HUDEP-2 (cell line): ENCODE results near the gene ARMC8.
A peak's percentile ranks its signal among the peaks of the same experiment; 100 is the strongest.

ENCODE experiments used
- DNase-seq, 76 experiments: peaks; one replicate each; lab custom pipeline; 2025; ENCODE audit not compliant: unreplicated experiment in 76 of 76; lab: John Stamatoyannopoulos, UW

Gene ARMC8

GRCh38 chr3:138241676-138242075 lies 54.6 kb downstream of the ARMC8 start:
- DNase-seq: peak in 38 of 76 experiments; percentile 2 to 80 (median 36)

- no peak for DNase-seq
Observed at GRCh38 chr3:138242466-138242865, 55.4 kb downstream of the ARMC8 start.

GRCh38 chr3:138245026-138245425 lies 57.9 kb downstream of the ARMC8 start:
- DNase-seq: no peak

- no peak for DNase-seq
Observed at GRCh38 chr3:138249636-138250035, 62.5 kb downstream of the ARMC8 start.

- no peak for DNase-seq
Observed at GRCh38 chr3:138253609-138254008, 66.5 kb downstream of the ARMC8 start.

- no peak for DNase-seq
Observed at GRCh38 chr3:138254216-138254615, 67.1 kb downstream of the ARMC8 start.

GRCh38 chr3:138256022-138256421 lies 68.9 kb downstream of the ARMC8 start:
- no peak for DNase-seq

- no peak for DNase-seq
Observed at GRCh38 chr3:138257986-138258385, 70.9 kb downstream of the ARMC8 start.

- DNase-seq: no peak
Observed at GRCh38 chr3:138259126-138259525, 72.0 kb downstream of the ARMC8 start.

GRCh38 chr3:138260611-138261010 lies 73.5 kb downstream of the ARMC8 start:
- peak in 3 of 76 experiments; percentile 0 to 11 (median 6) for DNase-seq

- DNase-seq: no peak
Observed at GRCh38 chr3:138263104-138263503, 76.0 kb downstream of the ARMC8 start.

- no peak for DNase-seq
Observed at GRCh38 chr3:138265745-138266144, 78.6 kb downstream of the ARMC8 start.

GRCh38 chr3:138267083-138267482 lies 80.0 kb downstream of the ARMC8 start:
- DNase-seq: no peak

- DNase-seq: no peak
Observed at GRCh38 chr3:138270245-138270644, 83.1 kb downstream of the ARMC8 start.

- no peak for DNase-seq
Observed at GRCh38 chr3:138271189-138271794, 84.2 kb downstream of the ARMC8 start.

GRCh38 chr3:138281561-138281960 lies 94.5 kb downstream of the ARMC8 start:
- DNase-seq: no peak

GRCh38 chr3:138282836-138283235 lies 95.7 kb downstream of the ARMC8 start:
- no peak for DNase-seq

- DNase-seq: no peak
Observed at GRCh38 chr3:138284079-138284478, 97.0 kb downstream of the ARMC8 start.

GRCh38 chr3:138284957-138285477 lies 97.9 kb downstream of the ARMC8 start:
- peak in 1 of 76 experiments; percentile 8 for DNase-seq

- DNase-seq: no peak
Observed at GRCh38 chr3:138289260-138289659, 102.2 kb downstream of the ARMC8 start.

GRCh38 chr3:138289701-138290100 lies 102.6 kb downstream of the ARMC8 start:
- no peak for DNase-seq

- no peak for DNase-seq
Observed at GRCh38 chr3:138296639-138297038, 109.5 kb downstream of the ARMC8 start.
